ENCODE results near the gene STOX1.
"Not testable (repeated sequence)": the region's sequence is repeated elsewhere in the genome, so short reads cannot be mapped to it uniquely, and the experiment has no call there.

The STOX1 gene

DNA sequence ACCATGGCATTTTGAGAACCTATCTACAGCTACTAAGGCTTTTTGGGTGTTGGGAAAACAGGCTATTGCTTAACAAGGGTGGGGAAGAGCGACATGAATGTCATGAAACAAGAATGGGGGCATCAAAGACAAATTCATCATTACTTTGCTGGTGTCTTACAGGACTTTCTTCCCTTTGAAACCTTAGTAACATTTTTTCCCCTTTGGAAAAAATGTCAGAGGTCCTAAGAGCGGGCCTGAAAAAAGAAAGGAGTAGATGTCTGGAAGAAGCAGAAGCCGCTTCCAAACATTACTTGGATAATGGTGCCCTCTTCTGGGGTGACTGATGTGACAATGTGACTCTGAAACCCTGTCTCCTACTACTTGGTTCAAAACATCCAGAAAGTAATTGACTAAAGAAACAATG is 70.0 kb downstream of the STOX1 start:
- no peak for DNase-seq

DNA sequence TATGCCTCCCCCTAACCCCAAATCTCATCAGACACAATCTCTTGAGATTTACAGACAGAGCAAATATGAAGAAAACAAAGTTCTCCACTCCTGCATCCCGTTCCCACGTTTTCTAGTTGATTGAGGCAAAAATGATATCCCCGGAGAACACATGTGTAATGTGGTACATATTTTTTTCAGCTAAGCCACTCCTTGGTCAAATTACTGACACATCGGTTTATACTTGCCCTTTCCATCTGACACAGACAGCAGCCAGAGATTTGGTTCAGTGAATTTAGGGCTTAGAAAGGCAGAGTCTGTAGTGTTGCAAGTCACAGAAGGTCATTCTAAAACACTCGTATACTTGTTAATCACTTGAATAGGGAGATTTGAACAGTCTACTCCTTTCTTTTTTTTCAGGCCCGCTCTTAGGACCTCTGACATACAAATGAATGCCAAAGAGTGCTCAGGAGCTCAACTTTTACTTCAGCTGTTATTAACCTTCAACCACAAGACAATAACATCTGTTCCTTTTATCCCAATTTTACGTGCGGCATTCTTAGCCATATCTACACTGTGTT is 71.9 kb downstream of the STOX1 start:
- no peak for DNase-seq

DNA sequence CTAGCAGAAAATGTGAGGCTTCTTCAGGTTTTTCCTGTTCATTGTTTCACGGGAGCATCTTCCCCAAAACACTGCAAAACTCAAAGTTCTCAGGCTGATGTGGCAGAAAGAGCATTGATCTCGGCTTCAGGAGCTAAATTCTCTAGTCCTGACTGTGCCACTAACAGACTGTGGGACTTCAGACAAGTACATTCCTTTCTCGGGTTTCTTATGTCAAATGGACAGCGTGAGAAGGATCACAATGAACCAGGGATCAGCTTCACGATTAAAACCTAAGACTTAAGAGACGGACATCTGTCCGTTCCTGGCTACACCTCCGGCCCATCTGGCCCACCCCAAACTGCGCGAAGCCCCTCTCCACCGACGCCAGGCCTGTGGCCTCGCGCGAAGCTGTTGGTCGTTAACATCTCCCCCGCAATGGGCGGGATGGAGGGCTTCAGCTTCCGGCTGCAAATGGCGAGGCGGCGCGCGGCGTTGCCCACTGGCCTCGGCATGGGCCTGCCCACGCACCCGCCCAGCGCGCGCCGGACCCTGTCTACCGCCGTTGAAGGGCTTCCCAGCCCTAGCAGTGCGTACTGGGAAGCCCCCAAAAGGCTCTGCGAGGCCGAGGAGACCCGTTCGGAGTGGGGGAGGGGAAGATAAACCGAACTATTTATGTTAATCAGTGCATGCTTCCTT is 73.2 kb downstream of the STOX1 start:
- DNase-seq, result no peak

DNA sequence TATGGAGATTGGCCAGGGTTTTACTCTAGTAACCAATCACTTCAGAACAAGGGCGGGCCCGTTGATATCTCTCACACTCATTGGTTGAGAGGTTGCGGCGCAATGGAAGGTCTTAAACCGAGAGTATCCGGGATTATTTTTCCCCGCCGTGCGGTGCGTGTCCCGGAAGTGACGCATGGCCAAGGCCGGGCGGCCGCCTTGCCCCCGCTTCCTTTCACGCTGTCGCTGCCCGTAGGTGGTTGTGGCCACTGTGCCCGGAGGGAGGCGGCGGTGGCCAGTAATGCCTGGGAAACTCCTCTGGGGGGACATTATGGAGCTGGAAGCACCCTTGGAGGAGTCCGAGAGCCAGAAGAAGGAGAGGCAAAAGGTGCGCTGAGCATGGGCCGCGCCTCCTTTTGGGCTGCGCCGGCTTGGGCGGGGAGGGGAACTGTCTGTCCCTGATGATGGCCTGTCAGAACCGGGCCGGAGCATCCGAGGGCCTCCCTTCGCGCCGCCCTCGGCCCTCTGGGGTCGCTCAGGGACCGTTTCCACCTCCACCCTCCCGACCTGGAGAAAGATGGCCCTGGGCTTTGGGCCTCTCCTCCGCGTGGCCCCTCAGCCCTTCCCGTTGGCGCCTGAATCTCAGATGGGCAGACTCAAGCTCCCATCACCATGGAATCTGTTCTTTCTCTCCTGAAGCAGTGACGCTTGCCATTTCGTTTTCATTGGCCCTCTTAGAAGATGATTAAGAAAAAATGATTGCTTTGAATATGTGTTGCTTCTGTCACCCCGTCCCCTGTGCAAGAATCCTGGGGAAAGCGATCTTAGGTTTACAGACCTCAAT is 74.0 kb downstream of the STOX1 start, which contains the start of gene DDX50:
DDX50 (plus strand) TSS at position 211 of the 823 bp plus-strand sequence; CDS start at position 281, 70 bp downstream.
- DNase-seq, result peak; percentile 97

DNA sequence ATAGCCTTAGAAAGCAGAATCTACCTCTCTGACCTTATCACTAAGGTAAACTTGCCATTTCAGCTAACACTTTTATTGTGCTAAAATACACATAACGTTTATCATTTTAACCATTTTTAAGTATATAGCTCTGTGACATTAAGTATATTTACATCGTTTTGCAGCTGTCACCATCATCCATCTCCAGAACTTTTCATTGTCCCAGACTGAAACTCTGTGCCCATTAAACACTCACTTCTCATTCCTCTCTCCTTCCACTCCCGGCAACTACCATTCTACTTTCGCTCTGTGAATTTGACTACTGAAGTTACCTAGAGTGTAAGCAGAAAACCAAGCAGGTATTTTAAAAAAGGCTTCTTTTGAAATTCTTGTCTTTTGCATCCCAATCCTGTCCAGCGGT is 75.1 kb downstream of the STOX1 start:
- no peak for DNase-seq

- DNase-seq, result no peak
Observed at GRCh38 chr10:68924593-68924992, 97.3 kb downstream of the STOX1 start.

- DNase-seq, result no peak
Observed at GRCh38 chr10:68925489-68925888, 98.2 kb downstream of the STOX1 start.

- not testable (repeated sequence) for DNase-seq
Observed at GRCh38 chr10:68929157-68929556, 101.8 kb downstream of the STOX1 start.

DNA sequence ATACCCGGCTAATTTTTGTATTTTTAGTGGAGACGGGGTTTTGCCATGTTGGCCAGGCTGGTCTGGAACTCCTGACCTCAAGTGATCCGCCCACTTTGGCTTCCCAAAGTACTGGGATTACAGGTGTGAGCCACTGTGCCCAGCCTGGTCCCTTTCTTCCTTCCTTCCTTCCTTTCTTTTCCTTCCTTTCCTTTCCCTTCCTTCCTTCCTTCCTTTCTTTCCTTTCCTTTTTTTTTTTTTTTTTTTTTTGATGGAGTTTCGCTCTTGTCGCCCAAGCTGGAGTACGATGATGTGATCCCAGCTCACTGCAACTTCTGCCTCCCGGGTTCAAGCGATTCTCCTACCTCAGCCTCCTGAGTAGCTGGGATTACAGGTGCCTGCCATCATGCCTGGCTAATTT is 102.6 kb downstream of the STOX1 start:
- not testable (repeated sequence) for DNase-seq

- DNase-seq, result not testable (repeated sequence)
Observed at GRCh38 chr10:68932860-68933259, 105.5 kb downstream of the STOX1 start.

- DNase-seq, result no peak
Observed at GRCh38 chr10:68934994-68935393, 107.7 kb downstream of the STOX1 start.

DNA sequence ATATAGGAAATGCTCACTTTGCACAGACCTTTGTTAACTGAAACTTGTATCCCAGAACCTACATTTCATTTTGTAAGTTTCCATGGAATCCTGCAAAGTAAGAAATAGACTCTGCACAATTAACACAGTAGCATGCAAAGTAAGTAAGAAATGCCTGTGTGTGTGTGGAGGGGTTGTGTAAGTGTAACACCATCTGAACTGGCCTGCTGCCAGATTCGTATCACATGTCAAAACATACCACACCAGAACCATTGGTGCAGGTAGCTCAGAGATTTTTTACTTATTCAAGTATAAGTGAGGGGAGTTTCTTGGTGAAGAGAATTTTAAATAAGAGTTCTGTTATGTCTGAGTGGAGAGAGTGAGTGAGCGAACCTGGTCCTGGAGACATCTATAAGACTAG is 110.8 kb downstream of the STOX1 start:
- no peak for DNase-seq

GRCh38 chr10:68938884-68939283 is 111.6 kb downstream of the STOX1 start:
- no peak for DNase-seq

- DNase-seq, result not testable (repeated sequence)
Observed at GRCh38 chr10:68940917-68941316, 113.6 kb downstream of the STOX1 start.

Measured in stimulated activated CD8-positive, alpha-beta memory T cell treated with anti-CD3 and anti-CD28 coated beads, Interleukin-4, amount 100 ng/mL, for 48 hours (primary cell).